GM12878 (cell line): Measurements from ENCODE around the gene PIR. TPM values are rescaled to one million over a fixed set of nuclear protein-coding genes. Genes with fewer than 3 reads are reported as not detected.

Experiments
- ATAC-seq: fragments of 200-7000 bp; cut with Tn5 transposase; 3 replicates; pipeline ENCODE4 v1.9.1; 2020; ENCODE audit warnings: mild to moderate bottlenecking, moderate library complexity
- BruUV-seq: library from RNA; stranded (reverse); fragments of 400-500 nt; replicated peaks from 2 replicates; lab custom pipeline; 2021; lab: Mats Ljungman, UMichigan
- CTCF ChIA-PET: fragments of 300-600 bp; sonication (Branson Sonifier 250); formaldehyde crosslinking; extraction: SDS; loops from one replicate; lab custom pipeline; 2021; ENCODE audit warnings: inconsistent platforms; lab: Yijun Ruan, JAX
- POLR2A ChIA-PET: fragments of 350-600 bp; formaldehyde crosslinking; extraction: SDS; loops from one replicate; lab custom pipeline; 2021; ENCODE audit warnings: inconsistent platforms; lab: Charles Lee
- RAD21 ChIA-PET: fragments of 300-600 bp; sonication (Branson Sonifier 250); formaldehyde crosslinking; loops from one replicate; lab custom pipeline; 2023; ENCODE audit warnings: antibody characterized with exemption; ENCODE audit not compliant: unreplicated experiment; lab: Charles Lee
- SMC1A ChIA-PET: fragments of 300-600 bp; sonication (Branson Sonifier 250); formaldehyde crosslinking; loops from one replicate; lab custom pipeline; 2023; ENCODE audit not compliant: unreplicated experiment, uncharacterized antibody; lab: Charles Lee
- DNase-seq: peaks from one replicate; pipeline ENCODE4 v3.0.0-alpha.2; 2011; ENCODE audit warnings: low read depth, low spot score
- FAIRE-seq: peaks from 3 replicates; lab custom pipeline; 2011; peaks lifted over from hg19 to GRCh38; lab: Jason Lieb, UNC
- H2AFZ ChIP-seq: 2 replicates; pipeline ENCODE4 v1.6.0; 2011; ENCODE audit warnings: low read depth, low read length, control low read depth; ENCODE audit not compliant: control insufficient read depth
- H3K27ac ChIP-seq: 2 replicates; pipeline ENCODE4 v1.5.1; 2011; ENCODE audit warnings: control low read depth; ENCODE audit not compliant: control insufficient read depth, insufficient read depth
- H3K27me3 ChIP-seq, 2 experiments: replicated peaks in 1 of 2; 2 replicates each; pipeline versions ENCODE4 v1.6.0 to v1.6.1; 2011; ENCODE audit warnings: low read length in 1 of 2; ENCODE audit not compliant: control insufficient read depth in 2 of 2, insufficient read depth in 2 of 2
- H3K36me3 ChIP-seq, 2 experiments: 2 replicates each; pipeline ENCODE4 v1.5.1; 2011; ENCODE audit warnings: low read length in 1 of 2; ENCODE audit not compliant: control insufficient read depth in 2 of 2, insufficient read depth in 2 of 2
- H3K4me1 ChIP-seq: 2 replicates; pipeline ENCODE4 v1.6.1; 2011; ENCODE audit warnings: mild to moderate bottlenecking, low read length, moderate library complexity, mixed read lengths; ENCODE audit not compliant: control insufficient read depth, insufficient read depth
- H3K4me2 ChIP-seq: 2 replicates; pipeline ENCODE4 v1.6.0; 2011; ENCODE audit warnings: control low read depth; ENCODE audit not compliant: control insufficient read depth, insufficient read depth
- H3K4me3 ChIP-seq: fragments of 200-600 bp; sonication (generic); 2 replicates; pipeline ENCODE4 v1.5.1; 2016
- H3K79me2 ChIP-seq: 2 replicates; pipeline ENCODE4 v1.6.0; 2011; ENCODE audit warnings: low read length; ENCODE audit not compliant: control insufficient read depth, insufficient read depth
- H3K9ac ChIP-seq: 2 replicates; pipeline ENCODE4 v1.8.0; 2011; ENCODE audit warnings: low read length, control low read depth, mixed read lengths; ENCODE audit not compliant: control insufficient read depth, insufficient read depth
- H3K9me3 ChIP-seq: replicated peaks from 3 replicates; pipeline ENCODE4 v1.5.1; 2011; ENCODE audit warnings: mild to moderate bottlenecking, low read length; ENCODE audit not compliant: control insufficient read depth, insufficient read depth
- H4K20me1 ChIP-seq: 2 replicates; pipeline ENCODE4 v1.6.0; 2011; ENCODE audit not compliant: control insufficient read depth, insufficient read depth
- FOXK2 ChIP-seq: fragments of 450-650 bp; IDR thresholded peaks from 2 replicates; pipeline ENCODE4 v1.6.1; 2017; ENCODE audit warnings: mild to moderate bottlenecking, moderate library complexity
- IRF5 ChIP-seq: fragments of 450-650 bp; IDR thresholded peaks from 2 replicates; pipeline ENCODE4 v1.6.1; 2017; ENCODE audit warnings: borderline replicate concordance
- KAT2A ChIP-seq: conservative IDR thresholded peaks from 2 replicates; pipeline ENCODE4 v1.6.1; 2011; ENCODE audit warnings: low read depth, low read length; ENCODE audit not compliant: control insufficient read depth
- MYC ChIP-seq: IDR thresholded peaks from 2 replicates; pipeline ENCODE4 v1.6.1; 2011; ENCODE audit warnings: mild to moderate bottlenecking, low read length, moderate library complexity, inconsistent platforms; ENCODE audit not compliant: insufficient read depth, insufficient replicate concordance, insufficient read length, severe bottlenecking
- RAD21 ChIP-seq: IDR thresholded peaks from 2 replicates; pipeline ENCODE4 v1.6.1; 2011; ENCODE audit warnings: mild to moderate bottlenecking, low read depth, low read length, moderate library complexity; ENCODE audit not compliant: insufficient read depth
- RB1 ChIP-seq: fragments of 450-650 bp; formaldehyde crosslinking; IDR thresholded peaks from 2 replicates; pipeline ENCODE4 v1.6.1; 2017; ENCODE audit warnings: mild to moderate bottlenecking, borderline replicate concordance
- SIN3A ChIP-seq: IDR thresholded peaks from 2 replicates; pipeline ENCODE4 v1.6.1; 2012; ENCODE audit warnings: low read depth, low read length, improper control_type of control experiment
- SMC3 ChIP-seq: IDR thresholded peaks from 2 replicates; pipeline ENCODE4 v1.6.1; 2011; ENCODE audit warnings: low read length, improper control_type of control experiment, borderline replicate concordance
- TCF7 ChIP-seq: IDR thresholded peaks from 2 replicates; pipeline ENCODE4 v1.6.1; 2014; ENCODE audit warnings: antibody characterized with exemption, borderline replicate concordance
- WGBS: methylation state at CpG from one replicate; pipeline ENCODE4 v1.1.6; 2016; ENCODE audit warnings: low lambda C conversion rate; ENCODE audit not compliant: insufficient replicate concordance, insufficient coverage; ENCODE audit errors: missing lambda C conversion rate; 5-methylcytosine and 5-hydroxymethylcytosine counted together
- in situ Hi-C: fragments of 300-500 bp; cut with MboI; formaldehyde crosslinking; loops from 9 replicates; pipeline ENCODE4 v1.14.3; 2018; ENCODE audit warnings: mixed read lengths
- intact Hi-C: fragments of 100-400 bp; cut with micrococcal nuclease; formaldehyde crosslinking; loops from one replicate; pipeline ENCODE4 v1.14.2; 2022; ENCODE audit not compliant: unreplicated experiment
- polyA plus RNA-seq, 11 experiments: library from polyadenylated mRNA; depleted of rRNA in 4 of 11; unstranded in 6 of 11; stranded (reverse) in 5 of 11; fragments of >200 nt; fragmentation: Nextera tagmentation in 4 of 11; fragmentation: Illumina TruSeq in 1 of 11; extraction: Ambion mirVana in 4 of 11; extraction: Trizol in 1 of 11; gene quantifications; 1 replicate in 1 of 11; 2 replicates in 10 of 11; pipeline versions ENCODE4 v1.2.1 to v1.2.3, GENCODE V29; 2011 to 2016; ENCODE audit warnings: inconsistent platforms in 2 of 11, missing spikeins in 2 of 11, low read depth in 1 of 11
- total RNA-seq, 4 experiments: library from RNA; depleted of rRNA in 3 of 4; stranded (reverse); fragments of >200 nt in 3 of 4; fragmentation: Illumina TruSeq in 1 of 4; extraction: Trizol in 1 of 4; gene quantifications; 2 replicates each; pipeline versions ENCODE4 v1.2.1 to v1.2.3, GENCODE V29; 2013 to 2021
- TF ChIP-seq, protein P1 (sequence below), 3 experiments: IDR thresholded peaks in 2 of 3; conservative IDR thresholded peaks in 1 of 3; 2 replicates each; pipeline ENCODE4 v1.5.1; 2011; ENCODE audit warnings: low read depth in 3 of 3, low read length in 3 of 3, mild to moderate bottlenecking in 3 of 3, control low read depth in 2 of 3, moderate library complexity in 2 of 3, inconsistent platforms in 1 of 3, mixed read lengths in 1 of 3; ENCODE audit not compliant: control insufficient read depth in 2 of 3, insufficient read depth in 1 of 3; ENCODE audit errors: extremely low read depth in 1 of 3
- TF ChIP-seq, protein P2 (sequence below): fragments of 450-650 bp; IDR thresholded peaks from 2 replicates; pipeline ENCODE4 v1.6.1; 2018; ENCODE audit warnings: borderline replicate concordance, mild to moderate bottlenecking; ENCODE audit not compliant: partially characterized antibody

Gene PIR
- total and polyA plus RNA-seq, 10 of the 15 experiments (the other 5 are each of a cell fraction or from before 2014, with no cell fraction given), result 3.8 to 16.5 (median 7.3) TPM

GRCh38 chrX:15349046-15349445, 144.1 kb downstream of the PIR start:
- Histone ChIP-seq H3K36me3 (no peaks in the 10 kb centered on the region), H3K27ac (no peak overlapping the region), H3K4me2 (no peak overlapping the region), H3K27me3 (no peaks in the 10 kb centered on the region), H3K79me2 (no peaks in the 10 kb centered on the region), H3K4me1 (no peaks in the 10 kb centered on the region), H4K20me1 (no peaks in the 10 kb centered on the region; the same call in 1 of the 2 replicates), H2AFZ (no peak overlapping the region), H3K4me3 (no peak overlapping the region), H3K9me3 (no peaks in the 10 kb centered on the region), H3K9ac (no peak overlapping the region)
- no peak for TF ChIP-seq RB1
- TF ChIP-seq FOXK2, result no peak
- TF ChIP-seq SMC3, result peak; percentile 63; the same call in 1 of the 2 replicates
- TF ChIP-seq TCF7, result no peak
- no peak for TF ChIP-seq SIN3A
- TF ChIP-seq MYC, result no peak
- TF ChIP-seq, protein P1, sequence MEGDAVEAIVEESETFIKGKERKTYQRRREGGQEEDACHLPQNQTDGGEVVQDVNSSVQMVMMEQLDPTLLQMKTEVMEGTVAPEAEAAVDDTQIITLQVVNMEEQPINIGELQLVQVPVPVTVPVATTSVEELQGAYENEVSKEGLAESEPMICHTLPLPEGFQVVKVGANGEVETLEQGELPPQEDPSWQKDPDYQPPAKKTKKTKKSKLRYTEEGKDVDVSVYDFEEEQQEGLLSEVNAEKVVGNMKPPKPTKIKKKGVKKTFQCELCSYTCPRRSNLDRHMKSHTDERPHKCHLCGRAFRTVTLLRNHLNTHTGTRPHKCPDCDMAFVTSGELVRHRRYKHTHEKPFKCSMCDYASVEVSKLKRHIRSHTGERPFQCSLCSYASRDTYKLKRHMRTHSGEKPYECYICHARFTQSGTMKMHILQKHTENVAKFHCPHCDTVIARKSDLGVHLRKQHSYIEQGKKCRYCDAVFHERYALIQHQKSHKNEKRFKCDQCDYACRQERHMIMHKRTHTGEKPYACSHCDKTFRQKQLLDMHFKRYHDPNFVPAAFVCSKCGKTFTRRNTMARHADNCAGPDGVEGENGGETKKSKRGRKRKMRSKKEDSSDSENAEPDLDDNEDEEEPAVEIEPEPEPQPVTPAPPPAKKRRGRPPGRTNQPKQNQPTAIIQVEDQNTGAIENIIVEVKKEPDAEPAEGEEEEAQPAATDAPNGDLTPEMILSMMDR (IDR thresholded peaks at IDR 0.05 in 2 of 3, conservative IDR thresholded peaks at IDR 0.05 in 1 of 3; ENCODE audit: control insufficient read depth in 2 of 3, extremely low read depth in 1 of 3, insufficient read depth in 1 of 3, low read depth in 3 of 3, low read length in 3 of 3), result peak; percentile 40 to 61 (median 43); a peak in 5 of 6 replicates
- peak; percentile 78 for TF ChIP-seq RAD21
- TF ChIP-seq, protein P2, sequence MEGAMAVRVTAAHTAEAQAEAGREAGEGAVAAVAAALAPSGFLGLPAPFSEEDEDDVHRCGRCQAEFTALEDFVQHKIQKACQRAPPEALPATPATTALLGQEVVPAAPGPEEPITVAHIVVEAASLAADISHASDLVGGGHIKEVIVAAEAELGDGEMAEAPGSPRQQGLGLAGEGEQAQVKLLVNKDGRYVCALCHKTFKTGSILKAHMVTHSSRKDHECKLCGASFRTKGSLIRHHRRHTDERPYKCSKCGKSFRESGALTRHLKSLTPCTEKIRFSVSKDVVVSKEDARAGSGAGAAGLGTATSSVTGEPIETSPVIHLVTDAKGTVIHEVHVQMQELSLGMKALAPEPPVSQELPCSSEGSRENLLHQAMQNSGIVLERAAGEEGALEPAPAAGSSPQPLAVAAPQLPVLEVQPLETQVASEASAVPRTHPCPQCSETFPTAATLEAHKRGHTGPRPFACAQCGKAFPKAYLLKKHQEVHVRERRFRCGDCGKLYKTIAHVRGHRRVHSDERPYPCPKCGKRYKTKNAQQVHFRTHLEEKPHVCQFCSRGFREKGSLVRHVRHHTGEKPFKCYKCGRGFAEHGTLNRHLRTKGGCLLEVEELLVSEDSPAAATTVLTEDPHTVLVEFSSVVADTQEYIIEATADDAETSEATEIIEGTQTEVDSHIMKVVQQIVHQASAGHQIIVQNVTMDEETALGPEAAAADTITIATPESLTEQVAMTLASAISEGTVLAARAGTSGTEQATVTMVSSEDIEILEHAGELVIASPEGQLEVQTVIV, result no peak
- no peak for TF ChIP-seq KAT2A
- no peak for TF ChIP-seq IRF5
- ChIA-PET CTCF (interaction anchor here (0.6 to 10.8 kb wide), 36 partner anchors 9 to 1095 kb away, joined by 3 to 200 read pairs (median 4); partner anchors contain the start of gene BMX), RAD21 (interaction anchor here (0.7 to 5.9 kb wide), 5 partner anchors 49 to 300 kb away, joined by 3 to 71 read pairs (median 3); no protein-coding TSS in a partner anchor), SMC1A (interaction anchor here (0.7 to 4.6 kb wide), 14 partner anchors 10 to 434 kb away, joined by 3 to 62 read pairs (median 5); no protein-coding TSS in a partner anchor), POLR2A (no interaction called here)
- no TSS peak for BruUV-seq
- no peak for DNase-seq
- FAIRE-seq, result peak; percentile 81
- WGBS, result 5% methylated on average over 2 of the region's 2 CpGs
- intact Hi-C loops (loop anchor here (1.0 to 10.0 kb wide), 3 partner anchors 119 to 306 kb away; no protein-coding TSS in a partner anchor), in situ Hi-C loops (loop anchor here (5.0 kb wide), 2 partner anchors 118 to 218 kb away; no protein-coding TSS in a partner anchor)
- ATAC-seq, result peak; percentile 93
